NCI-H146 treated with DMSO at 0.1 percent for 48 hours (cell line): ENCODE measurements around the gene PCGF6.
"Not testable (repeated sequence)": the region's sequence is repeated elsewhere in the genome, so short reads cannot be mapped to it uniquely, and the experiment has no call there.

Experiments
- DNase-seq: peaks from one replicate; lab custom pipeline; 2025; ENCODE audit not compliant: unreplicated experiment; lab: John Stamatoyannopoulos, UW

The PCGF6 gene

DNA sequence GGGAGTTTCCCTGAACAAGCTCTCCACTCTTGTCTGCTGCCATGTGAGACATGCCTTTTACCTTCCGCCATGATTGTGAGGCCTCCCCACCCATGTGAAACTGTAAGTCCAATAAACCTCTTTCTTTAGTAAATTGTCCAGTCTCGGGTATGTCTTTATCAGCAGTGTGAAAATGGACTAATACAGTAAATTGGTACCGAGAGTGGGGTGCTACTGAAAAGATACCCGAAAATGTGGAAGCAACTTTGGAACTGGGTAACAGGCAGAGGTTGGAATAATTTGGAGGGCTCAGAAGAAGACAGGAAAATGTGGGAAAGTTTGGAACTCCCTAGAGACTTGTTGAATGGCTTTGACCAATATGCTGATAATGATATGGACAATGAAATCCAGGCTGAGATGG is 92.0 kb downstream of the PCGF6 start:
- DNase-seq: not testable (repeated sequence)

DNA sequence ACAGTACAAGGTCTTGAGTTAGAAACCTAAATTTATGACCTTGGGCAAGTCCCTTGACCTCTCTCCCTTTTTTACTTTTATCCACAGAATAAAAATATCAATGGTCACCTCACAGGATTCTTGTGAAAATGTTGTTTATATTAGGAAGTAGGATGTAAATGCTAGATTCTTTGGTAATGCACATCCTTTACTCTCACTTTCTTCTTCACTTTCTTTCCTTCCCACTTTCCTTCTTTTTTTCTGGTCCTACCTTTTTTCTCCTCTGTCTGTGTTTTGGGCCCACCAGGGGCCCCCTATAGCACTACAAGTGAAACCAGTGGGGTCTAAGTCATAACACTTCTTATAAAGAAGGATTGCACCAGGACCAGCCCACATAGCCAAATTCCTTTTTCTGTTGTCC is 93.1 kb downstream of the PCGF6 start:
- no peak for DNase-seq

DNA sequence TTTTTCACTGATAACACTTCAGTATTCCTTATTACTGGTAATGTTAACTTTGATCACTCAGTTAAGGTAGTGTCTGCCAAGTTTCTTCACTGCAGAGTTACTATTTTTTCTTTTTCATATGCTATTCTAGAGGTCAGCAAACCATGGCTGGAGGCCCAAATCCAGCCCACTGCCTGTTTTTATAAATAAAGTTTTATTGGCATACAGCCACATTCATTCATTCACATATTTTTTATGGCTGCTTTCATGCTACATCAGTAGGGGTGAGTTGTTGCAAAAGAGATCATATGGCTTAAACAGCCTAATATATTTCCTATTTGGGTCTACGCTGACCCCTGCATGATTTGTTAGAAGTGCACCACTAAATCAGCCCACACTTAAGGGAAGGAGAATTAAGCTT is 94.3 kb downstream of the PCGF6 start:
- no peak for DNase-seq

GRCh38 chr10:103254538-103255325 is 96.2 kb downstream of the PCGF6 start:
- DNase-seq: no peak

DNA sequence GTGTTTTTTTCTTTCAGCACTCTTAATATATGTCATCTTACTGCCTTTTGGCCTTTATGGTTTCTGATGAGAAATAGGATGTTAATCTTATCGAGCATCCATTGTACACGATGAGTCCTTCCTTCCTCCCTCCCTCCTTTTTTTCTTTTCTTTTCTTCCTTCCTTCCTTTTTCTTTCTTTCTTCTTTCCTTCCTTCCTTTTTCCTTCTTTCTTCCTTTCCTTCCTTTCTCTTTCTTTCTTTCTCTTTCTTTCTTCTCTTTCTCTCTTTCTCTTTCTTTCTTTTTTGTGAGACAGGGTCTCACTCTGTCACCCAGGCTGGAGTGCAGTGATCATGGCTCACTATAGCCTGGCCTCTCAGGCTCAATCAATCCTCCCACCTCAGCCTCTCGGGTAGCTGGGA is 96.8 kb downstream of the PCGF6 start:
- DNase-seq: no peak
